Stromal cell of bone marrow (primary cell): Measurements from ENCODE around the gene WBP2.

Source experiments
- DNase-seq: peaks from one replicate; pipeline ENCODE4 v3.0.0-alpha.2; 2012; ENCODE audit warnings: low read depth

Gene WBP2

GRCh38 chr17:75844530-75845057, 10.5 kb downstream of the WBP2 start:
- no peak for DNase-seq

GRCh38 chr17:75843577-75844529, 11.3 kb downstream of the WBP2 start, which contains the start of gene UNC13D:
TSS of gene UNC13D (minus strand) at chr17:75844404. CDS start at chr17:75844337, 67 bp downstream.
- DNase-seq: no peak

GRCh38 chr17:75842963-75843576, 12.1 kb downstream of the WBP2 start:
- DNase-seq: no peak

- DNase-seq: no peak
Measured at GRCh38 chr17:75842411-75842810, 12.7 kb downstream of the WBP2 start.

- DNase-seq: no peak
Measured at GRCh38 chr17:75840799-75841164, 14.4 kb downstream of the WBP2 start.

GRCh38 chr17:75839942-75840798, 15.0 kb downstream of the WBP2 start:
- no peak for DNase-seq

GRCh38 chr17:75838410-75838809, 16.7 kb downstream of the WBP2 start:
- DNase-seq: no peak

- no peak for DNase-seq
Measured at GRCh38 chr17:75837899-75838298, 17.2 kb downstream of the WBP2 start.

- no peak for DNase-seq
Measured at GRCh38 chr17:75836605-75837004, 18.5 kb downstream of the WBP2 start.

GRCh38 chr17:75835654-75835987, 19.5 kb downstream of the WBP2 start:
- no peak for DNase-seq

GRCh38 chr17:75834928-75835653, 20.0 kb downstream of the WBP2 start:
- DNase-seq: no peak

GRCh38 chr17:75834279-75834920, 20.7 kb downstream of the WBP2 start:
- no peak for DNase-seq

GRCh38 chr17:75832652-75833400, 22.3 kb downstream of the WBP2 start:
- DNase-seq: no peak

GRCh38 chr17:75832164-75832651, 22.9 kb downstream of the WBP2 start:
- peak; percentile 72 for DNase-seq

GRCh38 chr17:75831032-75831571, 24.0 kb downstream of the WBP2 start:
- DNase-seq: no peak

GRCh38 chr17:75830164-75831031, 24.7 kb downstream of the WBP2 start:
- no peak for DNase-seq

- DNase-seq: no peak
Measured at GRCh38 chr17:75829747-75830146, 25.4 kb downstream of the WBP2 start.

GRCh38 chr17:75828741-75829140, 26.4 kb downstream of the WBP2 start:
- no peak for DNase-seq

GRCh38 chr17:75828076-75828400, 27.1 kb downstream of the WBP2 start:
- no peak for DNase-seq
